ENCODE measurements around the gene CCR5. TPM values are rescaled to one million over a fixed set of nuclear protein-coding genes. Genes with fewer than 3 reads are reported as not detected.
"Not testable (repeated sequence)": the region's sequence is repeated elsewhere in the genome, so short reads cannot be mapped to it uniquely, and the experiment has no call there.

The CCR5 gene
- total RNA-seq, 2 donors from 2014 or later, result 0.57 to 1.9 TPM

GRCh38 chr3:46386205-46386604, 15.5 kb downstream of the CCR5 start:
- no peaks in the 10 kb centered on the region for H3K36me3 ChIP-seq

GRCh38 chr3:46388847-46389246, 18.1 kb downstream of the CCR5 start:
- H3K9me3 ChIP-seq; H3K36me3 ChIP-seq; intact Hi-C loops (cut with DNase I); H3K27me3 ChIP-seq; H3K9ac ChIP-seq (ENCODE audit: low read depth in 2 of 2, low read length in 2 of 2); H3K4me1 ChIP-seq; H3K4me3 ChIP-seq; H3K27ac ChIP-seq; DNase-seq: not testable (repeated sequence)

More at GRCh38 chr3:46386205-46386604, 15.5 kb downstream of the CCR5 start:
- Histone ChIP-seq H3K27me3 (no peaks in the 10 kb centered on the region), H3K9me3 (no peaks in the 10 kb centered on the region), H3K9ac (ENCODE audit: low read depth in 2 of 2, low read length in 2 of 2) (no peak overlapping the region), H3K4me3 (no peak overlapping the region), H3K27ac (peak overlapping the region; percentile 35), H3K4me1 (peaks cover 12% of the 10 kb centered on the region)
- no peak for TF ChIP-seq CTCF (IDR thresholded peaks at IDR 0.05)
- intact Hi-C loops (cut with DNase I), result no loop called here
- no peak for DNase-seq

- intact Hi-C loops (cut with DNase I), result no loop called here
- Histone ChIP-seq H3K27ac (no peak overlapping the region), H3K27me3 (no peaks in the 10 kb centered on the region), H3K9me3 (no peaks in the 10 kb centered on the region), H3K36me3 (no peaks in the 10 kb centered on the region), H3K4me3 (no peak overlapping the region), H3K4me1 (peaks cover 6% of the 10 kb centered on the region), H3K9ac (ENCODE audit: low read depth in 2 of 2, low read length in 2 of 2) (no peak overlapping the region)
- no peak for TF ChIP-seq CTCF (IDR thresholded peaks at IDR 0.05)
- no peak for DNase-seq
Observed at GRCh38 chr3:46389306-46389705, 18.6 kb downstream of the CCR5 start.

GRCh38 chr3:46391526-46391925, 20.8 kb downstream of the CCR5 start:
- H3K4me3 ChIP-seq; H3K27me3 ChIP-seq; H3K27ac ChIP-seq; H3K4me1 ChIP-seq; H3K9me3 ChIP-seq; H3K9ac ChIP-seq (ENCODE audit: low read depth in 2 of 2, low read length in 2 of 2); DNase-seq; intact Hi-C loops (cut with DNase I); H3K36me3 ChIP-seq: not testable (repeated sequence)

- intact Hi-C loops (cut with DNase I), result no loop called here
- H3K27ac ChIP-seq, result no peak overlapping the region
- TF ChIP-seq CTCF (IDR thresholded peaks at IDR 0.05), result no peak
Observed at GRCh38 chr3:46393011-46393410, 22.3 kb downstream of the CCR5 start.

GRCh38 chr3:46393554-46394434, 23.0 kb downstream of the CCR5 start:
- no peaks in the 10 kb centered on the region for H3K27me3 ChIP-seq
- intact Hi-C loops (cut with DNase I), result no loop called here
- H3K9ac ChIP-seq (ENCODE audit: low read depth in 2 of 2, low read length in 2 of 2), result no peak overlapping the region
- H3K4me1 ChIP-seq, result no peaks in the 10 kb centered on the region
- no peak overlapping the region for H3K27ac ChIP-seq
- H3K9me3 ChIP-seq, result no peaks in the 10 kb centered on the region
- no peak for DNase-seq
- no peak overlapping the region for H3K4me3 ChIP-seq
- TF ChIP-seq CTCF (IDR thresholded peaks at IDR 0.05), result no peak
- no peaks in the 10 kb centered on the region for H3K36me3 ChIP-seq

More at GRCh38 chr3:46393011-46393410, 22.3 kb downstream of the CCR5 start:
- Histone ChIP-seq H3K4me1 (no peaks in the 10 kb centered on the region), H3K9me3 (no peaks in the 10 kb centered on the region), H3K4me3 (no peak overlapping the region), H3K36me3 (no peaks in the 10 kb centered on the region), H3K9ac (ENCODE audit: low read depth in 2 of 2, low read length in 2 of 2) (no peak overlapping the region), H3K27me3 (no peaks in the 10 kb centered on the region)
- DNase-seq, result no peak
